K562 (cell line): Measurements from ENCODE around the gene FRMD1. TPM values are rescaled to one million over a fixed set of nuclear protein-coding genes. Genes with fewer than 3 reads are reported as not detected.

Source experiments
- ARHGAP35 ChIP-seq: fragments of 450-650 bp; IDR thresholded peaks from 2 replicates; pipeline ENCODE4 v1.6.1; 2018; ENCODE audit not compliant: partially characterized antibody
- ATF7 ChIP-seq: fragments of 450-650 bp; IDR thresholded peaks from 2 replicates; pipeline ENCODE4 v1.7.1; 2014; ENCODE audit warnings: mild to moderate bottlenecking, moderate library complexity
- CAMTA2 ChIP-seq: fragments of 250-450 bp; sonication (Bioruptor Pico); conservative IDR thresholded peaks from 2 replicates; pipeline ENCODE4 v1.5.1; 2022
- CTCFL ChIP-seq: IDR thresholded peaks from 2 replicates; pipeline ENCODE4 v1.6.1; 2011; ENCODE audit warnings: borderline replicate concordance, low read depth, mild to moderate bottlenecking, moderate library complexity, low read length; ENCODE audit not compliant: insufficient read depth, poor library complexity, severe bottlenecking
- DEAF1 ChIP-seq: fragments of 450-650 bp; formaldehyde crosslinking; IDR thresholded peaks from 2 replicates; pipeline ENCODE4 v1.4.0; 2020; ENCODE audit warnings: mild to moderate bottlenecking, moderate library complexity
- EP300 ChIP-seq: IDR thresholded peaks from 2 replicates; pipeline ENCODE4 v1.6.1; 2012; ENCODE audit warnings: low read length, improper control_type of control experiment
- GMEB1 ChIP-seq: fragments of 250-450 bp; sonication (Bioruptor Pico); IDR thresholded peaks from 2 replicates; pipeline ENCODE4 v1.4.0; 2020; ENCODE audit warnings: mild to moderate bottlenecking
- IRF2 ChIP-seq: sonication (generic); formaldehyde crosslinking; IDR thresholded peaks from 2 replicates; pipeline ENCODE4 v1.8.1; 2022; ENCODE audit warnings: mild to moderate bottlenecking, missing genetic modification reagents
- JUND ChIP-seq, 2 experiments: IDR thresholded peaks; 2 replicates in 1 of 2; 3 replicates in 1 of 2; pipeline ENCODE4 v1.6.1; 2011; ENCODE audit warnings: borderline replicate concordance in 2 of 2, low read depth in 2 of 2, low read length in 2 of 2, improper control_type of control experiment in 1 of 2, missing biosample characterization in 1 of 2, missing genetic modification characterization in 1 of 2, missing genetic modification reagents in 1 of 2
- MYNN ChIP-seq, 2 experiments: sonication (generic); formaldehyde crosslinking in 1 of 2; IDR thresholded peaks; 2 replicates each; pipeline versions ENCODE4 v1.5.0 to v1.6.1; 2016 to 2020; ENCODE audit warnings: antibody characterized with exemption in 1 of 2, missing genetic modification reagents in 1 of 2
- PTTG1 ChIP-seq: fragments of 450-650 bp; IDR thresholded peaks from 2 replicates; pipeline ENCODE4 v1.6.1; 2016; ENCODE audit warnings: low read depth, mild to moderate bottlenecking, missing genetic modification characterization, missing compliant biosample characterization
- RFX5 ChIP-seq: IDR thresholded peaks from 2 replicates; pipeline ENCODE4 v1.6.1; 2011; ENCODE audit warnings: low read depth, mild to moderate bottlenecking, improper control_type of control experiment, low read length
- SAFB ChIP-seq: fragments of 200-400 bp; formaldehyde crosslinking; IDR thresholded peaks from 2 replicates; pipeline ENCODE4 v1.6.1; 2017; ENCODE audit warnings: low read depth, low read length, borderline replicate concordance
- TAL1 ChIP-seq: fragments of 450-650 bp; IDR thresholded peaks from 2 replicates; pipeline ENCODE4 v1.6.1; 2016; ENCODE audit warnings: mild to moderate bottlenecking
- ZMIZ1 ChIP-seq, 2 experiments: fragments of 150-350 bp in 1 of 2; IDR thresholded peaks; 2 replicates each; pipeline ENCODE4 v1.6.1; 2012 to 2016; ENCODE audit warnings: low read depth in 2 of 2, low read length in 2 of 2, mild to moderate bottlenecking in 1 of 2, moderate library complexity in 1 of 2
- ZNF175 ChIP-seq: fragments of 200-800 bp; sonication (Bioruptor generic); IDR thresholded peaks from 2 replicates; pipeline ENCODE4 v1.6.1; 2016; ENCODE audit warnings: low read depth, mild to moderate bottlenecking, missing genetic modification characterization, missing compliant biosample characterization
- ZNF764 ChIP-seq: fragments of 250-450 bp; sonication (Bioruptor Pico); IDR thresholded peaks from 2 replicates; pipeline ENCODE4 v1.4.0; 2020; ENCODE audit warnings: low read depth, mild to moderate bottlenecking, moderate library complexity
- polyA plus RNA-seq, 8 experiments: library from polyadenylated mRNA; depleted of rRNA in 4 of 8; stranded (reverse) in 5 of 8; unstranded in 3 of 8; fragments of >200 nt; fragmentation: Nextera tagmentation in 2 of 8; fragmentation: Illumina TruSeq in 1 of 8; extraction: Ambion mirVana in 2 of 8; extraction: Trizol in 1 of 8; gene quantifications; 2 replicates each; pipeline versions ENCODE4 v1.2.1 to v1.2.3, GENCODE V29; 2011 to 2014; ENCODE audit warnings: inconsistent platforms in 1 of 8, missing spikeins in 1 of 8
- total RNA-seq, 7 experiments: library from RNA; depleted of rRNA in 6 of 7; stranded (reverse); fragments of >200 nt in 6 of 7; fragmentation: Illumina TruSeq in 2 of 7; extraction: Trizol in 2 of 7; gene quantifications; 2 replicates each; pipeline versions ENCODE4 v1.2.1 to v1.2.3, GENCODE V29; 2011 to 2021; ENCODE audit warnings: low replicate concordance in 1 of 7

The FRMD1 gene
- total and polyA plus RNA-seq, 9 of the 15 experiments (the other 6 are each of a cell fraction or from before 2014, with no cell fraction given) = 0.01 to 0.04 (median 0.01) TPM; not detected in 6

- TF ChIP-seq IRF2 (CRISPR knock-in tag) (no peak), EP300 (peak; percentile 86), TAL1 (peak; percentile 75), DEAF1 (CRISPR knock-in tag) (no peak), ZMIZ1 (IDR thresholded peaks at IDR 0.05; ENCODE audit: low read depth in 2 of 2, low read length in 2 of 2) (no peak), ATF7 (peak; percentile 67; the same call in 1 of the 2 replicates), ZNF175 (CRISPR knock-in tag) (0 out of 2 replicates have a peak, but pooled peaks have one; percentile 33), ARHGAP35 (no peak), MYNN (IDR thresholded peaks at IDR 0.05) (no peak), MYNN (CRISPR knock-in tag; IDR thresholded peaks at IDR 0.05) (no peak), SAFB (no peak), PTTG1 (tag) (no peak), CAMTA2 (no peak), JUND (IDR thresholded peaks at IDR 0.05; ENCODE audit: borderline replicate concordance, low read depth, low read length) (peak; percentile 32; the same call in 1 of the 2 replicates), JUND (tag; IDR thresholded peaks at IDR 0.05; ENCODE audit: borderline replicate concordance, low read depth, low read length) (no peak; the same call in 2 of the 3 replicates), GMEB1 (CRISPR knock-in tag) (no peak), ZNF764 (no peak), CTCFL (no peak), RFX5 (peak; percentile 82)
Observed at GRCh38 chr6:168105813-168106632, 27.0 kb upstream of the FRMD1 start (continued).
